T47D (cell line): ENCODE measurements around the gene SECISBP2L.

Experiments
- DNase-seq, 2 experiments: peaks; one replicate each; pipeline versions ENCODE4 v3.0.0 to v3.0.0-alpha.2; 2011 to 2012; ENCODE audit warnings: low read depth in 1 of 2, low spot score in 1 of 2
- JUND ChIP-seq: IDR thresholded peaks from 2 replicates; pipeline ENCODE4 v1.6.1; 2012; ENCODE audit warnings: low read depth
- in situ Hi-C: cut with HindIII; loops from 2 replicates; pipeline ENCODE4 v1.10.0; 2016; ENCODE audit warnings: low sequenced_read_pairs, low pct_unique_long_range_greater_than_20kb

SECISBP2L gene

GRCh38 chr15:49026700-49027099, 19.5 kb downstream of the SECISBP2L start:
- DNase-seq: no peak
- TF ChIP-seq JUND: no peak
- in situ Hi-C loops: no loop called here

- in situ Hi-C loops: no loop called here
- no peak for DNase-seq
Measured at GRCh38 chr15:49024840-49025239, 21.4 kb downstream of the SECISBP2L start.

GRCh38 chr15:49023354-49023753, 22.9 kb downstream of the SECISBP2L start:
- no peak for DNase-seq
- no peak for TF ChIP-seq JUND
- in situ Hi-C loops: no loop called here

More at GRCh38 chr15:49024840-49025239, 21.4 kb downstream of the SECISBP2L start:
- no peak for TF ChIP-seq JUND

- in situ Hi-C loops: no loop called here
- no peak for TF ChIP-seq JUND
Measured at GRCh38 chr15:49015896-49016295, 30.4 kb downstream of the SECISBP2L start.

GRCh38 chr15:48999314-48999713, 46.9 kb downstream of the SECISBP2L start:
- no peak for TF ChIP-seq JUND
- in situ Hi-C loops: no loop called here
- DNase-seq: no peak

More at GRCh38 chr15:49015896-49016295, 30.4 kb downstream of the SECISBP2L start:
- no peak for DNase-seq

- no peak for DNase-seq
- in situ Hi-C loops: no loop called here
- no peak for TF ChIP-seq JUND
Measured at GRCh38 chr15:48996276-48996675, 50.0 kb downstream of the SECISBP2L start.

GRCh38 chr15:48993380-48993779, 52.9 kb downstream of the SECISBP2L start:
- in situ Hi-C loops: no loop called here
- TF ChIP-seq JUND: no peak
- DNase-seq: no peak

- no peak for TF ChIP-seq JUND
- DNase-seq: no peak
- in situ Hi-C loops: no loop called here
Measured at GRCh38 chr15:48992545-48992944, 53.7 kb downstream of the SECISBP2L start.

- in situ Hi-C loops: no loop called here
- TF ChIP-seq JUND: no peak
Measured at GRCh38 chr15:48992096-48992495, 54.1 kb downstream of the SECISBP2L start.

GRCh38 chr15:48989170-48989569, 57.1 kb downstream of the SECISBP2L start:
- in situ Hi-C loops: no loop called here

More at GRCh38 chr15:48992096-48992495, 54.1 kb downstream of the SECISBP2L start:
- DNase-seq: no peak

GRCh38 chr15:48987142-48987541, 59.1 kb downstream of the SECISBP2L start:
- no peak for DNase-seq
- TF ChIP-seq JUND: no peak
- in situ Hi-C loops: no loop called here

More at GRCh38 chr15:48989170-48989569, 57.1 kb downstream of the SECISBP2L start:
- DNase-seq: no peak
- no peak for TF ChIP-seq JUND

GRCh38 chr15:48986240-48986639, 60.0 kb downstream of the SECISBP2L start:
- in situ Hi-C loops: no loop called here
- TF ChIP-seq JUND: no peak

GRCh38 chr15:48985516-48985915, 60.7 kb downstream of the SECISBP2L start:
- in situ Hi-C loops: no loop called here
- no peak for TF ChIP-seq JUND
- no peak for DNase-seq

More at GRCh38 chr15:48986240-48986639, 60.0 kb downstream of the SECISBP2L start:
- DNase-seq: no peak

- in situ Hi-C loops: no loop called here
- TF ChIP-seq JUND: no peak
- DNase-seq: no peak
Measured at GRCh38 chr15:48984811-48985352, 61.4 kb downstream of the SECISBP2L start.
